GM12864 (cell line): ENCODE data around the gene MLH3.

Experiments used
- DNase-seq: peaks from one replicate; pipeline ENCODE4 v3.0.0-alpha.2; 2011; ENCODE audit warnings: low read depth
- H3K4me3 ChIP-seq: 2 replicates; pipeline ENCODE4 v1.5.1; 2011; ENCODE audit warnings: mild to moderate bottlenecking, low read depth, low read length, control low read depth
- TF ChIP-seq, protein P1 (sequence below): IDR thresholded peaks from 2 replicates; pipeline ENCODE4 v1.5.1; 2011; ENCODE audit warnings: low read depth, mild to moderate bottlenecking, moderate library complexity, low read length, control low read depth, inconsistent platforms; ENCODE audit errors: missing control alignments

MLH3 gene

DNA sequence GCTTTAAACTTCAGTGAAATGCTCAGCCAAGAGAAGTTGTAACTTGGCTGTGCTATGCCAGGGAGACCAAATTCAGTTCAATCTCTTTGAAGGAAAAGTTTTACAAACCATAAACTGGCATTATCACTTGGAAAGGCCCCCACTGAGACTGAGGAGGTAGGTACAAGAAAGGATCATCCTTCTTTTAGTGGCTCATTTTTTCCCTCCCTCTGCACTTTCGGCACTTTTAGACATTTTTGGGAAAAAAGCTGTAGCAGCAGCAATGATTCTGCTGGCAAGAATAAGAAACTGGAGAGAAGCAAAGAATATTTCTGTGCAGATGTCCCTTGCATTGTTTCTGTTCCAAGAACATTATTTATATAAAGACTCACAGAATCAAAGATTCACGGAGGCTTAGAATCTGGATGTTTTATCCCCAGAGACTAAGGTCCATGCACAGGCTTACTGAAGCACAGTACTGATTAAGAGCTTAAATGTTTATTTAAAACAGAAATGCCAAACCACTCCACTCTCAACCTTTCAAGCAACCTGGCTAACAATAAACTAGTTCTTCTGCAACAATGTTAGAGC, 30.5 kb upstream of the MLH3 start:
- H3K4me3 ChIP-seq, result no peak overlapping the region
- no peak for DNase-seq
- TF ChIP-seq, protein P1, sequence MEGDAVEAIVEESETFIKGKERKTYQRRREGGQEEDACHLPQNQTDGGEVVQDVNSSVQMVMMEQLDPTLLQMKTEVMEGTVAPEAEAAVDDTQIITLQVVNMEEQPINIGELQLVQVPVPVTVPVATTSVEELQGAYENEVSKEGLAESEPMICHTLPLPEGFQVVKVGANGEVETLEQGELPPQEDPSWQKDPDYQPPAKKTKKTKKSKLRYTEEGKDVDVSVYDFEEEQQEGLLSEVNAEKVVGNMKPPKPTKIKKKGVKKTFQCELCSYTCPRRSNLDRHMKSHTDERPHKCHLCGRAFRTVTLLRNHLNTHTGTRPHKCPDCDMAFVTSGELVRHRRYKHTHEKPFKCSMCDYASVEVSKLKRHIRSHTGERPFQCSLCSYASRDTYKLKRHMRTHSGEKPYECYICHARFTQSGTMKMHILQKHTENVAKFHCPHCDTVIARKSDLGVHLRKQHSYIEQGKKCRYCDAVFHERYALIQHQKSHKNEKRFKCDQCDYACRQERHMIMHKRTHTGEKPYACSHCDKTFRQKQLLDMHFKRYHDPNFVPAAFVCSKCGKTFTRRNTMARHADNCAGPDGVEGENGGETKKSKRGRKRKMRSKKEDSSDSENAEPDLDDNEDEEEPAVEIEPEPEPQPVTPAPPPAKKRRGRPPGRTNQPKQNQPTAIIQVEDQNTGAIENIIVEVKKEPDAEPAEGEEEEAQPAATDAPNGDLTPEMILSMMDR, result no peak

DNA sequence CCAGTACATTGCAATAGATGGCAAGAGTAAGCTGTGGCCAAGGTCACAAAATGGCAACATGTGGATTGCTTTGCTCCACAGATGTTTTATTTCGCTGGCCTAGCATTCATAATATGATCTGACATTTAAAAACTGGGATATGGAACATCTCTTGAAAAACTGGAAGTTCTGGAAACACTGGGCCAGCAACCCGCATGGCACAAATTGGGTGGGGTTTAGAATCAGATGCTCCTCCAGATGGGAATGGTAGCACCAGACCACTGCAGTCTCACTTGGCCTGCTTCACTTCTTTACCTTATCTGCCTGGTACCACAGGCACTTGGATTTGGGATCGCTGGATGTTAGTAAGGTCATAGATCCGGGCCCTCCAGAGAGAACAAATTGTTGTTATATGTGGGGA, 28.3 kb upstream of the MLH3 start:
- H3K4me3 ChIP-seq, result no peak overlapping the region
- no peak for DNase-seq
- TF ChIP-seq, protein P1, result no peak

DNA sequence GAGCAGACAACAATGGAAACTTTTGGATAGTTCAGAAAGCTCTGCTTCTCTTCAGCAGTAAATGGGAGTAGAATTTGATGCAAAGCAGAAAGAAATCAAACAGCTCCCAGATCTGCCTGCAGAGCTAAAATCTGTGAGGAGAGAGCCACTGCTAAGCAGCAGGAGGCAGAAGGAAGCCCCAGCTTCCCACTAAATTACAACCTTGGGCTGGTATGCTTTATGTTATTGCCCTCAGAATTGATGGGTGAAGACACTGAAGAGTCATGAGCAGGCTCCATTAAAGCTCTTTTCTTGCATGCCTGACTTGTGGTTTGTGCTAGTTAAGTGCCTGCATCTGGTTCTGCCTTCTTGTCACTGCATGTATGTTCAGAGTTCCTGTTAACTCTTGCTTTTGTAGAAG, 26.5 kb upstream of the MLH3 start:
- TF ChIP-seq, protein P1, result no peak
- no peak overlapping the region for H3K4me3 ChIP-seq
- DNase-seq, result no peak

DNA sequence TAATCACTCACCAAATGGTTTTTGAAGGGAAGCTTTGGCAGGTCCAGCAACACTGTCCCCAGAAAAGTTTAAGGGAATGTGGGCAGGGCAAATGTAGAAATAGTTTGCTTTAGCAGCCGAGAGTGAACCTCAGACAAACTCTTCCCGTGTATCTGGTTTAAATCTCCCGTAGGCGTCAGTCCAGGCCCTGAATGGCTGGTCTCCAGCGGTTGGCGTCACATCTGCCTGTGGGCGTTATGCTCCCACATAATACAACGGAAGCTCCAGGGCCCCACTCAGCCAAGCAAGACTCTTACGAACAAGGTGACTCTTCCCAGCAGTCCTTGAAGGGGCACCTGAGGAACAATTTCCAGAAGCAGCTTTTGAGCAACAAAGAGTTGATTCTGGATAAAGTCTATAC, 19.1 kb upstream of the MLH3 start:
- H3K4me3 ChIP-seq, result no peak overlapping the region
- TF ChIP-seq, protein P1, result no peak
- DNase-seq, result no peak

DNA sequence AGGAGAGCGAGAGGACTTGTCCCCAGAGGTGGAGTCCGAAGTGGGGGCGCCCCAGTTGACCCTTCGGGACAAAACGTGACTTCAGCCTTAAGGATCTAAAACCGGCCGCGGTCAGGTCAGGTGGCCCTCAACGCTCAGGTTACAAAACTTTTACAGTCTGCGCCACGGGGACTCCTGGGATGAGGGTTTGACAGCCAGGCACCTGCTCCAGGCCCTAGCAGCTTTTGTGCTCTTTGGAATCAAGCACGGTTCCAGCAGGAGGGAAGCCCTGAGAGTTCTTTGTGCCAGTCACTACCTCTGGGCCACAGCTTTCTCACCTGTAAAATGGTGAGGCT, 18.5 kb upstream of the MLH3 start:
- TF ChIP-seq, protein P1, result no peak
- peak overlapping the region; percentile 70 for H3K4me3 ChIP-seq
- no peak for DNase-seq

DNA sequence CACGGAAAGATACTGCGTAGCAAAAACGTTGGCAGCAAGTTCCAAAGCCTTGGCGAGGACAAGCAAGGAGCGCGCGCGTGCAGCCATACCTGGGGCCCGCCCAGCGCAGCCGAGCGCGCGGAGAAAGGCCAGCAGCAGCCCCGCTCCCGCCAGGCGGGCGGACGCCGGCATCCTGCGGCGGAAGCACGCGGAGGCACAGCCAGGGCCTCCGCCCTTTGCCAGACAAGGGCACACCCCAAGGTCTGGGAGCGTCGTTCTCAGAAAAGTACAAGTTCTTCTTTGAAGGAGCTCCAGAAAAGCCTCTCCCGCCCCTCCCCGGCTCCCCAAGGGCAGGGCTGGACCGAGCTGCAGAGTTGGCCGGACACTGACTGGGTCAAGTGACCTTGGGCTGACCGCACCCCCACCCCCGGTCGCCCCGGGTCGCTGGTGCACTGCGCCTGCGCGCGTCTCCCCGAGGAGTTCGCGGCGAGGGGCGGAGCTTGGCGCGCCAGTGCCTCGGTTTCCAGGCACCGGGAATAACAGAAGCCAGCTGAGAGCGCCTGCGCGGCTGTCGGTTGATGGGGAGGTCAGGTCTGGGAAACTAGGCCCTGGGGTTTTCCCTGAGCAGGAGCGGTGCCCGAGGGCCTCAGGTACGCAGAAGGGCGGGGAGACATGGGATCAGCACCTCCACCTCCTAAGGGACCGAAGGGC, 18.0 kb upstream of the MLH3 start, which contains the start of gene ZC2HC1C:
ZC2HC1C (plus strand) TSS at position 521 of the 690 bp plus-strand sequence. CDS start 933 bp downstream, outside the sequence.
- peak; percentile 34 for DNase-seq
- TF ChIP-seq, protein P1, result no peak

More for the DNA sequence above, 18.0 kb upstream of the MLH3 start, which contains the start of gene ZC2HC1C:
- peak within 1 kb of the TSS; percentile 70 for H3K4me3 ChIP-seq
